HG02798 (cell line): ENCODE data around the gene TTLL7.

Experiments used
- ATAC-seq: cut with Tn5 transposase; IDR thresholded peaks from one replicate; pipeline ENCODE4 v1.9.1; 2021; ENCODE audit warnings: mild to moderate bottlenecking; ENCODE audit not compliant: unreplicated experiment, poor library complexity

Gene TTLL7

DNA sequence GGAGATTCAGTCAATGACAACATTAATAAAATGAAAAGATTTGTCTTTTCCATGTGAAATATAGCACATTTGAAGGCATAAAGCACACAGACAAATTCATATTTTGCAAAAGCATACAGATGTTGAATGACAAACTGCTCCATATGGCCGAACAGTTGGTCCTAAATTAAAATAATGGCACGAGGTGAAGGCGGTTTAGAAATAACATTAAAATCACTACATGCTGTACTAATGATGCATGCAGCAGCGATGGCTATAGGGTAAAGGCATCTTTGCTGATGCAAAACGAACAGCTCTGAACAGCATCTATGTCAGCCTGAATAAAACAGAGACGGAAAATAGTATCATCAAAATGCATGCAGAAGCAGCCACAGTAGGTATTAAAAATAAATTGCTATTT lies 102.6 kb downstream of the TTLL7 start:
- no peak for ATAC-seq

GRCh38 chr1:83889707-83890106 lies 109.2 kb downstream of the TTLL7 start:
- ATAC-seq, result no peak

GRCh38 chr1:83887483-83887882 lies 111.4 kb downstream of the TTLL7 start:
- ATAC-seq, result no peak

GRCh38 chr1:83883979-83884378 lies 115.0 kb downstream of the TTLL7 start:
- ATAC-seq, result no peak

GRCh38 chr1:83882906-83883305 lies 116.0 kb downstream of the TTLL7 start:
- ATAC-seq, result peak; percentile 61

DNA sequence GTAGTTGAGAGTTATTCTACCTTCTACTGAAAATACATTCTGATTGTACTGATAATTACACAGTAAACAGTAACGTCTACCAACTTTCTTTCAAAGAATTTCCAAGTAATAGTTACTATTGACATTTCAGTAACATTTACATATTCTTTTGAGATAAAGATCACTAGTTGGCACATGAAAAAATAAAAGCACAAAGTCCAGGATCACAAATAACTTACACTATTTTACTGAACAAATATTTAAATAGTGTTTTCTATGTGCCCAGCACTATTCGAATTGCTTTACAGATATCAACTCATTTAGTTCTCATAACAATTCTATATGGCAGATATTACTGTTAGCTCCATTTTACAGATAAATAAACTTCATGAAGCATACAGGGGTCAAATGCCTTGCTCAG lies 126.4 kb downstream of the TTLL7 start:
- ATAC-seq, result no peak

GRCh38 chr1:83864991-83865390 lies 133.9 kb downstream of the TTLL7 start:
- no peak for ATAC-seq

GRCh38 chr1:83860490-83861221 lies 138.3 kb downstream of the TTLL7 start:
- peak; percentile 97 for ATAC-seq

- no peak for ATAC-seq
These were observed 141.2 kb downstream of the TTLL7 start for GRCh38 chr1:83857716-83858115.

- ATAC-seq, result no peak
These were observed 141.8 kb downstream of the TTLL7 start for GRCh38 chr1:83857103-83857502.

DNA sequence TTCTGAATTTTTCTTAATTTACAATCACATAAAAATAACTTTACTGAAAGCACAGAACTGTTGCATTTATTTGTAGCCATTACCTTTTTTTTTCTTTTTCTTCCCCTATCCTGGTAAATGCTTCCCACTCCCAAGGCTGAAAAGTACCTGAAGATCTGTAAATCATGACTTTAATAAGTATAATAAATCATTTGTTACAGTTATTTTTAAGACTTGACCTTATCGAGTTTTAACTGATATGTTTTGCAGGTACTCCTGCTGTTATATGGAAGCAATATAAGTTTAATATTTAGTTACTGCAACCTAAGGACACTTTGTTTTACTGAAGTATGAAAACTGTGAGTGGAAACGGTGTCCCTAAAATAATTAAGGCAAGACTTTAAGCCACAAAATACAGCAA lies 142.6 kb downstream of the TTLL7 start:
- no peak for ATAC-seq

DNA sequence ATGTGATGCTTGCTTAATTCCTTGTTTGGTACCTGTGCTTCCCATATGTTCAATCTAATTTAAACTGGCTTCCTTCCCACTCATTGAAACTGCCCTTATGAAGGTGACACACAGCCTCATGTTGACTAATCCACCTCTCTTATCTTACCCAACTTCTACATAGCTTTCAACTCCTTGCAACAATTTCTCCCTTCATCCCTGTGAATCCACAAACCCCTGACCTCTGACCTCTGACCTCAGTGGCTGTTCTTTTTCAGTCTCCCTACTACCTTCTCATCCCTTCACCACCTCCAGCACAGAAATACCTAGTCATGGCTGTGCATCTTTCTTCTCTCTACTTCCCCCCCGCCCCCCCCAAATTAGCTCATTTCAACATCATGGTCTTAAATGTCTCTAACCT lies 144.5 kb downstream of the TTLL7 start:
- ATAC-seq, result no peak

DNA sequence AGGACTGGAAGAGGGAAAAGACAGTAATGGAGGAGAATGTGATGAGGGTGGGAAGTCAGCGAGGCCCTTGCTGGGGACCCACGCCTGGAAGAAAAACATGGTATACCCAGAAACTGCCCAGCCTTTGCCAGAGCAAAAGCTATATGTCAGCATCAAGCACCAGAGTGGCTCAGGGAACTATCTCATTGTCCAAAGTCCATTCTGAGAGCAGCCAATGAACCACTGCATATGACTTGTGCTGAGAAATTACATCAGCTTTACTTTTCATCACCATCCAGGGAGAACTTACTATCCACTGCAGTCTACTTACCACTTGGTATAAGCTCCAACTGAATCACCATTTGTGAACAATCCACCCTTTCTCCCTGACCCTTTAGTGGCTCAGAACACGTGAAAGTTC lies 148.1 kb downstream of the TTLL7 start:
- ATAC-seq, result peak; percentile 40

- ATAC-seq, result peak; percentile 84
These were observed 149.5 kb downstream of the TTLL7 start for GRCh38 chr1:83849191-83850061.

- ATAC-seq, result no peak
These were observed 152.8 kb downstream of the TTLL7 start for GRCh38 chr1:83846138-83846537.

- no peak for ATAC-seq
These were observed 153.4 kb downstream of the TTLL7 start for GRCh38 chr1:83845437-83846071.

- no peak for ATAC-seq
These were observed 154.4 kb downstream of the TTLL7 start for GRCh38 chr1:83844546-83844945.

GRCh38 chr1:83839566-83840173 lies 159.3 kb downstream of the TTLL7 start:
- no peak for ATAC-seq

DNA sequence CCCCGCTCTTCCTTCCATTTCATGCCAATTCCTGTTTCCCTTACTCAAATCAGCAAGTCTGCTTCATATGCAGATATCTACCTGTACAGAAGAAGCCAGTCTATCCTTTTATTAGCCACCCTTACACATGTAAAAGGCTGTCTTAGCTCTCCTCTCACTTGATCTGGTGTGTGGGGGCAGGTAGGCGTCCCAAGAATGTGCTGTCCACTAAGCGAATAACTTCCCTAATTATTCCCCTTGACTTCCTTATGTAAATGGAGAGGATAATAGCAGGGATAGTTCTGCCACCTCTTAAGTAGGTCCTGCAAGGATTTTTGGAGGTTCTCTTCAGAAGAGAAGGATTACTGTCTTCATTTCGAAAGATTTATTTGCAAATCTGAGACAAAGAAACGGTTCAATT lies 160.4 kb downstream of the TTLL7 start:
- ATAC-seq, result no peak

DNA sequence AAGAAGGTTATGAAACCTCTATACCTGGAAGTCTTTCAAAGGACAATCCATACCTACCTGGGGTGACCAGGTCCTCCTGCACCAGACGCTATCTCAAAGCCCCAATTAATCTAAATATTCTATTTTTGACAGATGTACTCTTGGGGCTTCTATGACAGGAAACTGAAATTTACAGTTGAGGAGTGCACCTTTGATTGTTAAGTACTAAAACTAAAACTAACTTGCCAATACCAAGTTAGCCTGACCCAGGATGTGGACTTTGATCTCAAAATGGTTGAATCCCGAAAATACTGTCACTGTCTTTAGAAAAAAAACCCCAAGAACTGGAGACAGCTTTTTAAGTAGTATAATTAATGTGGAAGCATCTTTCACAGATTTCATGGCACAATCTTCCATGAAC lies 162.4 kb downstream of the TTLL7 start:
- ATAC-seq, result peak; percentile 42
